Measurements from ENCODE around the gene NUP37.

DNA sequence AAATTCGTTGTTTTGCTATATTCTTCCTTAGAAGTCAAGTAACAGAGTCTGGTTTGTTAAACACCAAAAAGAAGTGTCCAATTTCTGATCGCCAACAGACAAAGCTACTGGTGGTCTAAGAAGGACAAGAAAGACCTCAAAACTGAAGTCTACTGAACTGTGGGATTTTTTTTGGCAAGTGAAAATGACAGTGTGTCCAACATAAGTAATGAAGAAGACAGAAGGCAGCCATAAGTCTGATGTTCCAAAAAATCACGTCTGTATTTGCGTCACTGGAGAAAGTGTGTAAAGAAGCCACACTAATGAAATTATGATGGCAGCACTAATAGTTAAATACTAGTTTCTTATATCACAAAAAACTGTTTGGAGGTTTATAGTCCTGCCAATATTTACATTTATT, 90.8 kb downstream of the NUP37 start:
- TF ChIP-seq, protein P1, sequence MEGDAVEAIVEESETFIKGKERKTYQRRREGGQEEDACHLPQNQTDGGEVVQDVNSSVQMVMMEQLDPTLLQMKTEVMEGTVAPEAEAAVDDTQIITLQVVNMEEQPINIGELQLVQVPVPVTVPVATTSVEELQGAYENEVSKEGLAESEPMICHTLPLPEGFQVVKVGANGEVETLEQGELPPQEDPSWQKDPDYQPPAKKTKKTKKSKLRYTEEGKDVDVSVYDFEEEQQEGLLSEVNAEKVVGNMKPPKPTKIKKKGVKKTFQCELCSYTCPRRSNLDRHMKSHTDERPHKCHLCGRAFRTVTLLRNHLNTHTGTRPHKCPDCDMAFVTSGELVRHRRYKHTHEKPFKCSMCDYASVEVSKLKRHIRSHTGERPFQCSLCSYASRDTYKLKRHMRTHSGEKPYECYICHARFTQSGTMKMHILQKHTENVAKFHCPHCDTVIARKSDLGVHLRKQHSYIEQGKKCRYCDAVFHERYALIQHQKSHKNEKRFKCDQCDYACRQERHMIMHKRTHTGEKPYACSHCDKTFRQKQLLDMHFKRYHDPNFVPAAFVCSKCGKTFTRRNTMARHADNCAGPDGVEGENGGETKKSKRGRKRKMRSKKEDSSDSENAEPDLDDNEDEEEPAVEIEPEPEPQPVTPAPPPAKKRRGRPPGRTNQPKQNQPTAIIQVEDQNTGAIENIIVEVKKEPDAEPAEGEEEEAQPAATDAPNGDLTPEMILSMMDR (IDR thresholded peaks at IDR 0.05) = no peak
- TF ChIP-seq, protein P2, sequence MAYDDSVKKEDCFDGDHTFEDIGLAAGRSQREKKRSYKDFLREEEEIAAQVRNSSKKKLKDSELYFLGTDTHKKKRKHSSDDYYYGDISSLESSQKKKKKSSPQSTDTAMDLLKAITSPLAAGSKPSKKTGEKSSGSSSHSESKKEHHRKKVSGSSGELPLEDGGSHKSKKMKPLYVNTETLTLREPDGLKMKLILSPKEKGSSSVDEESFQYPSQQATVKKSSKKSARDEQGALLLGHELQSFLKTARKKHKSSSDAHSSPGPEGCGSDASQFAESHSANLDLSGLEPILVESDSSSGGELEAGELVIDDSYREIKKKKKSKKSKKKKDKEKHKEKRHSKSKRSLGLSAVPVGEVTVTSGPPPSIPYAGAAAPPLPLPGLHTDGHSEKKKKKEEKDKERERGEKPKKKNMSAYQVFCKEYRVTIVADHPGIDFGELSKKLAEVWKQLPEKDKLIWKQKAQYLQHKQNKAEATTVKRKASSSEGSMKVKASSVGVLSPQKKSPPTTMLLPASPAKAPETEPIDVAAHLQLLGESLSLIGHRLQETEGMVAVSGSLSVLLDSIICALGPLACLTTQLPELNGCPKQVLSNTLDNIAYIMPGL (CRISPR knock-in tag; IDR thresholded peaks at IDR 0.05; ENCODE audit: borderline replicate concordance) = no peak
- TF ChIP-seq RAD21 (conservative IDR thresholded peaks at IDR 0.05 in 1 of 2, IDR thresholded peaks at IDR 0.05 in 1 of 2) = no peak
- no peak for TF ChIP-seq RFX5 (IDR thresholded peaks at IDR 0.05)
- TF ChIP-seq FOSL2 (IDR thresholded peaks at IDR 0.05) = no peak
- no peak for TF ChIP-seq FOSL2 (CRISPR knock-in tag; IDR thresholded peaks at IDR 0.05)
- no peak for TF ChIP-seq CHD2 (IDR thresholded peaks at IDR 0.05; ENCODE audit: low read length, partially characterized antibody)
- no peak for TF ChIP-seq POLR2A (IDR thresholded peaks at IDR 0.05; ENCODE audit: low read length)
- TF ChIP-seq EP300 (IDR thresholded peaks at IDR 0.05) = no peak
